ENCODE data around the gene SUSD3.

DNA sequence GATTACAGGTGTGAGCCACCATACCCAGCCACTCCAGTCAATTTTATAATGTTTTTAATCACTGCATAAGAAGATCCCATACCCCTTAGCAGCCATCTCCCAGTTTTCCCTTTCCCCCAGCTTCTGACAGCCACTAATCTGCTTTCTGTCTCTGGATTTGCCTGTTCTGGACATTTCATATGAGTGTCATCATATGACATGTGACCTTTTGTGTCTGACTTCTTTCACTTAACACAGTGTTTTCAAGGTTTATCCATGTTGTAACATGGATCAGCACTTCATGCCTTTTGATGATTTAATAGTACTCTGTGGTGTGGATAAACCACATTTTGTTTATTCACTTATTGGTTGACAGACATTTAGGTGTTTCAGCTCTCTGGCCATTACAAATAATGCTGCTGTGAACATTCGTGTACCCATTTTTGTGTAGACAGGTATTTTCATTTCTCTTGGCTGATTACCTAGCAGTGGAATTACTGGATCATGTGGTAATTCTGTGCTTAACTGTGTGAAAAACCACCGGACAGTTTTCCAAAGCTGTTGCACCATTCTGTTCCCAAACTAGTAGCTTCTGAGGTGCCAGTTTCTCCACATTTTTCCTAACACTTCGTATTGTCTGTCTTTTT is 8.6 kb downstream of the SUSD3 start:
- TF ChIP-seq POLR2A (IDR thresholded peaks at IDR 0.05; ENCODE audit: control extremely low read depth in 1 of 2, low read depth in 2 of 2, low read length in 2 of 2) (no peak), RAD21 (IDR thresholded peaks at IDR 0.05 in 1 of 2, conservative IDR thresholded peaks at IDR 0.05 in 1 of 2; ENCODE audit: low read depth in 2 of 2, low read length in 2 of 2) (no peak), JUN (IDR thresholded peaks at IDR 0.05; ENCODE audit: low read depth, low read length) (no peak), POLR2AphosphoS5 (IDR thresholded peaks at IDR 0.05; ENCODE audit: low read depth, low read length) (no peak), GABPA (IDR thresholded peaks at IDR 0.05; ENCODE audit: borderline replicate concordance, insufficient read depth, low read length) (no peak), SP1 (IDR thresholded peaks at IDR 0.05; ENCODE audit: low read depth, low read length) (no peak), CHD1 (IDR thresholded peaks at IDR 0.05; ENCODE audit: low read depth, low read length) (no peak), SIX5 (IDR thresholded peaks at IDR 0.05; ENCODE audit: low read depth, low read length) (no peak)
- TF ChIP-seq, protein P1, sequence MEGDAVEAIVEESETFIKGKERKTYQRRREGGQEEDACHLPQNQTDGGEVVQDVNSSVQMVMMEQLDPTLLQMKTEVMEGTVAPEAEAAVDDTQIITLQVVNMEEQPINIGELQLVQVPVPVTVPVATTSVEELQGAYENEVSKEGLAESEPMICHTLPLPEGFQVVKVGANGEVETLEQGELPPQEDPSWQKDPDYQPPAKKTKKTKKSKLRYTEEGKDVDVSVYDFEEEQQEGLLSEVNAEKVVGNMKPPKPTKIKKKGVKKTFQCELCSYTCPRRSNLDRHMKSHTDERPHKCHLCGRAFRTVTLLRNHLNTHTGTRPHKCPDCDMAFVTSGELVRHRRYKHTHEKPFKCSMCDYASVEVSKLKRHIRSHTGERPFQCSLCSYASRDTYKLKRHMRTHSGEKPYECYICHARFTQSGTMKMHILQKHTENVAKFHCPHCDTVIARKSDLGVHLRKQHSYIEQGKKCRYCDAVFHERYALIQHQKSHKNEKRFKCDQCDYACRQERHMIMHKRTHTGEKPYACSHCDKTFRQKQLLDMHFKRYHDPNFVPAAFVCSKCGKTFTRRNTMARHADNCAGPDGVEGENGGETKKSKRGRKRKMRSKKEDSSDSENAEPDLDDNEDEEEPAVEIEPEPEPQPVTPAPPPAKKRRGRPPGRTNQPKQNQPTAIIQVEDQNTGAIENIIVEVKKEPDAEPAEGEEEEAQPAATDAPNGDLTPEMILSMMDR (IDR thresholded peaks at IDR 0.05; ENCODE audit: control extremely low read depth in 1 of 3, insufficient read depth in 1 of 3, low read depth in 1 of 3, low read length in 3 of 3), result no peak

All from H1 (cell line).